DLD1 (cell line): ENCODE data around the gene UBE2L6.

Experiments
- in situ Hi-C: cut with HindIII; loops from 2 replicates; pipeline ENCODE4 v1.10.0; 2017; ENCODE audit warnings: low sequenced_read_pairs

The UBE2L6 gene

DNA sequence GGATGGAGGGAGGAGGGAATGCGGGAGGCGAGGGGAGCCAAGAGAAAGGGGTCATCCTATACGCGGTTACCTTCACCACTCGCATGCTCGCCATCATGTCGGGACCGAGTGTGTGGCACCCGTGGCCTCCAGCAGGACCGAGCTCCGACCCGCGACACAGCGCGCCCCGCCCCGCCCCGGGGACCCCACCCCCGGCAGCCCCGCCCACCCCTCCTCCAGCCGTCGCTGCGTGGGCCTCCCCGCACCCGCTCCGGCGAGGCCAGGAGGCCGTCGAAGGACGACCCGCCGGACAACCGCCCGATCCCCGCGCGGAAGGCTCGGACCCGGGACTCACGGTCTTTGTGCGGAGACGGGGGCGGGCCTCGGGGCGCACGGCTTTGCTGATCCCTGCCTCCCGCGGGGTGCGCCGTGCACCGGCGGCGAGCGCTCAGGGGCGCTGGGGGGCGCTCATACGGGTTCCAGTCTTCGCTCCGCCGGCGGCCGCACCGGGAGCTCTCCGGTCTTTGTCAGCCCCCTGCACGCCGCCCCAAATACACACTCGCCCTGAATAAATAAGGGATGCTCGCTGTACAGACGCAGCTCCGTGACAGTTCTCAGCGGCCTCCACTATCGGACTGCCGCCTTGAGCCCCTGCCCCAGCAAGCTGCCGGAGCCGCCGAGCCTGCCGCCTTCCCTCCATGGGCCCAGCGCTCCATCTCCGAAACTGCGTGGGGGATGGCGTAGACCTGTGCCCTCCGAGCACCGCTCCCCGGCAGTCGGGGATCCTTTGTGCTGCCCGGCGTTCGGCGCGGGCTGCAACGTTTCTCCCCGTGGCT lies at the start of gene UBE2L6:
TSS of gene UBE2L6 (minus strand) at position 158 of the 815 bp plus-strand sequence. CDS start at position 97, 61 bp downstream.
- in situ Hi-C loops = no loop called here

DNA sequence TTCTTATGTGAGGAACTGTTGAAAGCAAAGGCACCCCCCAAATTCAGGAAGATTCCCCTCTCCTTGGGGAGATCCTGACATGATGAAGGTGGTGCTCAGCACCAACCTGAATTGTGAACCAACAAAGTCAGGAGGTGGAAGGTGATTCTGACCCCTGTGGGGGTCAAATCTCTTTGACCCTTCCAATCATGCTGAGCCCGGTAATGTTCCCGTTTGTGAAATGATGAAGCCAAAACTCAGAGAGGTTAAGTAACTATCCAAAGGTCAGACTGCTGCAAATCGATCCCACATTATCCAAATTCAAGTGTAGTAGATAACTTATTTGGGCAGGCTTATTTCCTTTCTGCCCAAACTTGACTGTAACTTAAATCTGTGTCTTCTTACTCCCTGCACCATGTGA lies 49.1 kb upstream of the UBE2L6 start:
- in situ Hi-C loops = no loop called here

DNA sequence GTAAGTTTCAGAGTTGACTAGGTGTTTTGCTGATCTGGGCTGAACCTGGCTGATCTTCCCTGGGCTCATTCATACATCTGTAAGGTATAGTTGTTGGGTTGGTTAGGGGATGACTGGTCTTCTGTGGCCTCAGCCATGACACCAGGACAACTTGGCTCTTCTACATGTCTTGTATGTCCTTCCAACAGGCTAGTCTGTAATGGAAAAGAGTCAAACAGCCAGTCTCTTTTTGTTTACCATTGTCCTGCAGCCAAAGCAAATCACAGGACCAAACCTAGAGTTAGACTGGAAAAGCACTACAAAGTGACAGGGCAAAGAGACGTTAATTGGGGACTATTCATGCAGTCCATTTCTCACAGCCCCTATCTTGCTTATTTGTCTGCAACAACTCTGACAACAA lies 47.8 kb upstream of the UBE2L6 start:
- in situ Hi-C loops = no loop called here

DNA sequence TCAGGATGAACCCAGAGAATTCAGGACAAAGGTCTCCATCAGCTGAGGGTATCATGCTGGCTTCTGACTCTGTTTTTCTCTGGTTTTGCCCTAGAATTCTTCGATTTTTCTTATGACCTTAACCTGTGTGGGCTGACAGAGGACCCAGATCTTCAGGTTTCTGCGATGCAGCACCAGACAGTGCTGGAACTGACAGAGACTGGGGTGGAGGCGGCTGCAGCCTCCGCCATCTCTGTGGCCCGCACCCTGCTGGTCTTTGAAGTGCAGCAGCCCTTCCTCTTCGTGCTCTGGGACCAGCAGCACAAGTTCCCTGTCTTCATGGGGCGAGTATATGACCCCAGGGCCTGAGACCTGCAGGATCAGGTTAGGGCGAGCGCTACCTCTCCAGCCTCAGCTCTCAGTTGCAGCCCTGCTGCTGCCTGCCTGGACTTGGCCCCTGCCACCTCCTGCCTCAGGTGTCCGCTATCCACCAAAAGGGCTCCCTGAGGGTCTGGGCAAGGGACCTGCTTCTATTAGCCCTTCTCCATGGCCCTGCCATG lies 46.8 kb upstream of the UBE2L6 start:
- in situ Hi-C loops = no loop called here

DNA sequence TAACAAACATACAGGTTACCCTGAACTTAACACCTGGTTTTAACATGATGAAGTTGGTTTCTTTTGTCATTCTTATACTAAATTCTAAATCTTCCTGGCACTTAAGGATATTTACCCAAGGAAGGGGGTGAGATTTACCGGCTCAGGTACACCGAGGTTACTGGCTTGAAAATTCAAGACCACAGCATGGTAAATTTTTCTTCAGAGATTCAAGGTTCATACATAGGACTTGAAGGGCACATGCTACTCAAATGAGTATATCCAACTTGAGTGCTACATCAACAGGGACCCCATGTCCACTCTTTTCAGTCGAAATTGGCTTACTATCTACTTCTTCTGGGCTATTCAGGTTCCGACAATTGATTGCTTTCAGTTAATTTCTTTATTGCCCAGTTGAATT lies 42.7 kb upstream of the UBE2L6 start:
- in situ Hi-C loops = no loop called here

DNA sequence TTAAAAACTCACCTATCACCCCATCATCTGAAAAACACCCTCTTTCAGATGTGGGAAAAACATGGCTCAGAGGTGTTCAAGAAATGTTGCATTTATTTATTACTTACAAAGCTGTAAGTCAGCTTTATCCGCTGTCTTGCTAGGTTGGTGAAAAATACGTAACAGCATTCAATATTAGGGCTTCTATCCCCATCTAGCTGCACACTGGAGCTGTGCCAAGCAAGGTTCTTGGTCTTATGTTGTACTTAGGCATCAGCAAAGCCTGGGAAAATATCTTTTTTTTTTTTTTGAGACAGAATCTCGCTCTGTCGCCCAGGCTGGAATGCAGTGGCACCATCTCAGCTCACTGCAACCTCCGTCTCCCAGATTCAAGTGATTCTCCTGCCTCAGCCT lies 37.6 kb upstream of the UBE2L6 start:
- in situ Hi-C loops = no loop called here

DNA sequence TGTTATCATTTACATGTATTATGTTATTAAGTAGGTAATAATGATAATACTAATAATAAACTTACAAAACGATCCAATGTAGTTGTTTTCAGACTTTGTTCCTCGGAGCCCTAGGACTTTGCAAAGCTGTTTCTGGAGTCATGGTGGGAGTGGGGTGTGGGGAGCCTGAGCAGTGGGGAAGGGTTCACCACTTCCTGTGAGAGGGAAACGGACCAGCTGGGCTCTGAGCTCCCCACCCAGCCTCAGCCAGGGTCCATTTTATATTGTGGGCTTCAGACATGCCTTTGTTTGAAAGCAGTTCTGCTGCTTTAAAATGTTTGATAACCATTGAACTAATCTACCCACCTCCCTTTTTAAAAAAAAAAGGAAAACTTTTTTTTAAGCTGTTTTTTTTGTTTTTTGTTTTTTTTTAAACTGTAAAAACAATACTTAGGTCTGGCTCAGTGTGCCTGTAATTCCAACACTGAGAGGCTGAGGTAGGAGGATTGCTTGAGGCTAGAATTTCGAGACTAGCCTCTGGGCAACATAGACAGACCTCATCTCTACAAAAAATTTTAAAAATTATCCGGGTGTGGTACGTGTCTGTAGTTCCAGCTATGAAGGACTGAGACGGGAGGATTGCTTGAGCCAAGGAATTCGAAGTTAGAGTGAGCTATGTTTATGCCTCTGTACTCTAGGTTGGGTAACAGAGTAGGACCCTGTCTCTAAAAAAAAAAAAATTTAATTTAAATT lies 37.0 kb upstream of the UBE2L6 start:
- in situ Hi-C loops = no loop called here

DNA sequence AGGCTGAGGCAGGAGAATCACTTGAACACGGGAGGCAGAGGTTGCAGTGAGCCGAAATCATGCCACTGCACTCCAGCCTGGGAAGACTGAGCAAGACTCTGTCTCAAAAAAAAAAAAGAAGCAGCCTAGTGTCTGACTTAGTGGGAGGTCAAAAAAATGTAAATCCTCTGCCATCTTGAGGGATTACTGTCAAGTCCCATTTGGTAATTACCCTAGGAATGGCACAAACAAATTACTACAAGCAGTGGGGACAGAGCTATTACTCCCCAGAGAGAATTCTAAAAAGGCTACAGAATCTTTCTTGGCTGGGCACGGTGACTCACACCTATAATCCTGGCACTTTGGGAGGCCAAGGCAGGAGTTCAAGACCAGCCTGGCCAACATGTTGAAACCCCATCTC lies 33.8 kb upstream of the UBE2L6 start:
- in situ Hi-C loops = no loop called here

DNA sequence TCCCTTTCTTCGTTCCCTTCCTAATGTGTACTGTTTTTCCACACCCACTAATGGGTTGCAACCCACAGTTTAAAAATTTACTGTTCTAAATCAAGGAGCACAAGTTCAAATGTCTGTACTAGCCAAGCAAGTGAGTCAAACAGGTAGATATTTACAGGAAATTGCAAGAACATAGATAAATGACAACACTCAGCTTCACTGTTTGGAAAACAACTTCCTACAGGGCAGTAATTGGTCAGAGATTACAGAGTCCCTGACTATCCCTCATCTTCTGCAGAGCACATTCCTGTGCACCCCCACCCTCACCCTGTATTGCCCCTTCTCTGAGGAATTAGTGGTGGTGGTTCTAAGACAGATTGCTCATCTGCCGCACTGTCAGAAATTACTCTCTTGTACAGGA lies 31.9 kb upstream of the UBE2L6 start:
- in situ Hi-C loops = no loop called here

DNA sequence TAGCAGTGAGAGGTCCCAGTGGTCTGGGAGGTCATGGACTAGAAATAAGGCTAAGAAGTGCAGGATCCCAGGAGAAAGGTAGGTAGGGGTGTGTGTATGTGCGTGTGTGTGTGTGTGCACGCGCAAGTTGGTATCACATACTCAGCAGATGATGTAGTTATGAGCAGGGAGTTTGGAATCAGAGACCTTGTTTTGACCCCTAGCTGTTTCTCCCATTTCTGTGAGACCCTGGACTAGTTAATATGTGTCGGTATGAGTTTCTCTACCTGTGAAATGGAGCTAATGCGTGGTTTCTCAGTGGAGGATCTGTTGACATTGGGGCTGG lies 31.3 kb upstream of the UBE2L6 start:
- in situ Hi-C loops = no loop called here

DNA sequence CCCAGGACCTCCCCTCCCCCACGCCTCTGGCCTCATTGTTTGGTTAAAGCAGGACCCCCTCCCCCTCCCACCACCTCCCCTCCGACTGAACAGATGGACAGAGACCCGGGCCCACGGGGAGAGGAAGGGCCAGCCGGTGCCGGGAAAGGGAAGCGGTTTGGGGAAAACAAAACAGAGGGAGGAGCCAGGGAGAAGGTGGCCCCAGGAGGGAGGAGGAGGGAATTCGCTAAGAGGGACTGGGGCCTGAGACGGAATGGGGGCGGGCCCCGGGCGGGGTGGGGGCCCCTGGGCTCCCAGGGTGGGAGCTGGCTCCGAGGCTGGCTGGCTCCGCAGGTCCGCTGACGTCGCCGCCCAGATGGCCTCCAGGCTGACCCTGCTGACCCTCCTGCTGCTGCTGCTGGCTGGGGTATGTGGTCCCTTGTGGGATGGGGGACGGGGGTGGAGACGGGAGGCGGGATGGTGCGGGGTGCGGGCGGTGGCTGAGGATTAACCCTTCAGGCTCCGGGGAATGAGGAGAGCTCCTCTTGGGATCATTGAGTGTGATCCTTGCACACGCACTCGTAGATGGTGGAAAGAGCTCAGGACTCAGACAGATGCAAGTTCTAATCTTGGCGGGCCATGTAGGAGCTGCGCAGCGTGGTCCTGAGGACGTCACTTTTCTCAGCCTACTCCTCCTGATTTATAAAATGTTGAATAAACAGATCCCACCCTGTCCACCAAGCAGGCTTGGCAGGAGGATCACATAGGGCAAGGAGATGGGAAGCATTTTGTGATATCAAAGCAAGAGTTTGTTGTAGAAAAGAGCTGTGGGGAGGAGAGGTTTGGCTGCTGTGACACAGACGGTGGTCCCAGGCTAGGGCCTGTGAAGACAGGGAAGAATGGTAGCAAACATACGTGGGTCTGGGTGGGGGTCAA lies 30.7 kb upstream of the UBE2L6 start:
- in situ Hi-C loops = no loop called here

DNA sequence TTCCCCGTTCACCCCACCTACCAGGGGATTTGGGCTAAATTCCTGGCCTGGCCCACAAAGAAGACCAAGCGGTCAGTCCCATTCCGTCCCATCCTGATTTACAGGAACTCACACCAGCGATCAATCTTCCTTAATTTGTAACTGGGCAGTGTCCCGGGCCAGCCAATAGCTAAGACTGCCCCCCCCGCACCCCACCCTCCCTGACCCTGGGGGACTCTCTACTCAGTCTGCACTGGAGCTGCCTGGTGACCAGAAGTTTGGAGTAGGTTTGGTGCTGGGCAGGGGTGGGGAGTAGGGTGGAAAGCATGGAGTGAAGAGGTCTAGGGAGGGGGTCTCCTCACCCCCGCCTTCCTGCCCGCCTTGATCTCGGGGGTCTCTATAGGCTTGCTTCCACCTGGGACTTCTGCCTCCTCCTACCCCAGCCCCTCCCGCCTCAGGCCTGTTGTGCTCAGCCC lies 30.0 kb upstream of the UBE2L6 start, which contains the start of gene SERPING1:
TSS of gene SERPING1 (plus strand) at position 225 of the 455 bp plus-strand sequence. CDS start 586 bp downstream, outside the sequence.
- in situ Hi-C loops = no loop called here

DNA sequence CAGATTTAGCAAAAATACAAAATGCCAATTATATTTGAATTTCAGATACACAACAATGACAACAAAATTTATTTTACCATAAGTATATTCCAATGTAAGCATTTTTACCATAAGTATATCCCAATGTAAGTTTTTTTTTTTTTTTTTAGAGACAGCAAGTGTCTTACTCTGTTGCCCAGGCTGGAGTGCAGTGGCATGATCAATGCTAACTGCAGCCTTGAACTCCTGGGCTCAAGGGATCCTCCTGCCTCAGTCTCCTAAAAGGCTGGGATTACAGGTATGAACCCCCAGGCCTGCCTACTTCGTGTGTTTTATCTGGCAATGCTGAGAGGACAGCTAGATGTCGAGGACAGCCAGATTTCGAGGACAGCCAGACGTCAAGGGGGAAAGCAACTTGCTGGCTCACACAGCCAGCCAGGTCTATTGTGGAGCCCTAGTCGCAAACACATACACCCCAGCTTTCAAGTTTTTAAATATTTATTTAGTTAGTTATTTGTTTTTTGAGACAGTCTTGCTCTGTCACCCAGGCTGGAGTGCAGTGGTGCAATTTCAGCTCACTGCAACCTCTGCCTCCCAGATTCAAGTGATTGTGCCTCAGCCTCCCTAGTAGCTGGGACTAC lies 28.9 kb upstream of the UBE2L6 start:
- in situ Hi-C loops = no loop called here

DNA sequence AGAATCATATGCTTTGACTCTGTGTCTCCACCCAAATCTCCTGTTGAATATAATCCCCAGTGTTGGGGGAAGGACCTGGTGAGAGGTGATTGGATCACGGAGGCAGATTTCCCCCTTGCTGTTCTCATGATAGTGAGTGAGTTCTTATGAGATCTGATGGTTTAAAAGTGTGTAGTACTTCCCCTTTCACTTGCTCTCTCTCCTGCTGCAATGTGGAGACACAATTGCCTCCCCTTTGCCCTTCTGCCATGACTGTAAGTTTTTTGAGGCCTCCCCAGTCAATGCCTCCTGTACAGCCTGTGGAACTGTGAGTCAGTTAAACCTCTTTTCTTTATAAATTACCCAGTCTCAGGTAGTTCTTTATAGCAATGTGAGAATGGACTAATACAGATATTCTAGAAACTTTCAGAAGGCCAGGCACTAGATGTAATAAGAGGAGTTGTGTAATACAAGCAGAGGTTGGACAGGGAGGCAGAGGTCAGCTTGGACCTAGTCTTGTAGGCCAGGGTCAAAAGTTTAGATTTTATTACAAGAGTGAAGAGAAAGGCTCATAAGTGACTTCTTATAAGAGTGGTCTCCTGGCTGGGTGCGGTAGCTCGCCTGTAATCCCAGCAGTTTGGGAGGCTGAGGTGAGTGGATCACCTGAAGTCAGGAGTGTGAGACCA lies 20.7 kb upstream of the UBE2L6 start:
- in situ Hi-C loops = no loop called here

DNA sequence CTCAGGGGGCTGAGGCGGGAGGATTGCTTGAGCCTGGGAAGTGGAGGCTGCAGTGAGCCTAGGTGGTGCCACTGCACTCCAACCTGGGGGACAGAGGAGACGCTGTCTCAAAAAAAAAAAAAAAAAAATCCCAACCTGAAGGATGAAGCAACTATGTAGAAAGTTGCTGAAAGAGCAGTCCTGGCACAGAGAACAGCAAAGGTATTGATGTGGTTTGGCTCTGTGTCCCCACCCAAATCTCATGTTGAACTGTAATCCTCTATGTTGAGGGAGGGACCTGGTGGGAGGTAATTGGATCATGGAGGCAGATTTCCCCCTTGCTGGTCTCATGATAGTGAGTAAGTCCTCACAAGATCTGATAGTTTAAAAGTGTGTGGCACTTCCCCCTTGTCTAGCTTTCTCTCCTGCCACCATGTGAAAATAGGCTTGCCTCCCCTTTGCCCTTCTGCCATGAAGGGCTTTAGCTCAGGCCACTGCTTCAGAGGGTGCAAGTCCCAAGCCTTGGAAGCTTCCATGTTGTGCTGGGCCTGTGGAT lies 19.3 kb upstream of the UBE2L6 start:
- in situ Hi-C loops = no loop called here

DNA sequence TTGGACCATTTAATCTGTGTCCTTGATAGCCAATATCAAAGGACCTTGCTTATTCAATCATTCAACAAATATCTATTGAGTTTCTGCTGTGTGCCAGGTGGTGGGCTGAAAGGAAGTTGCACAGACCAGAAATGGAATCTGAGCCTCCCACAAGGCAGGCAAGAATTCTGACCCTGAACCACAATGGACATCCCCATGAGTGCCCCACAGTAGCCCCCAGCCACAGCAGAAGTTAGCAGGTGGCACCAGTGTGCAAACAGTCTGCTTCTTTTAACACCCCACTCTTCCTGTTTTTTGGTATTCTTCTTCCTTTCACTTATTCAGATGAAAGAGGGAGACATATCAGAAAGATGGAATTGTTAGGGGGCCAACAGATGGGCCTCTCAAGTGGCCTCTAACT lies 17.8 kb upstream of the UBE2L6 start:
- in situ Hi-C loops = no loop called here

DNA sequence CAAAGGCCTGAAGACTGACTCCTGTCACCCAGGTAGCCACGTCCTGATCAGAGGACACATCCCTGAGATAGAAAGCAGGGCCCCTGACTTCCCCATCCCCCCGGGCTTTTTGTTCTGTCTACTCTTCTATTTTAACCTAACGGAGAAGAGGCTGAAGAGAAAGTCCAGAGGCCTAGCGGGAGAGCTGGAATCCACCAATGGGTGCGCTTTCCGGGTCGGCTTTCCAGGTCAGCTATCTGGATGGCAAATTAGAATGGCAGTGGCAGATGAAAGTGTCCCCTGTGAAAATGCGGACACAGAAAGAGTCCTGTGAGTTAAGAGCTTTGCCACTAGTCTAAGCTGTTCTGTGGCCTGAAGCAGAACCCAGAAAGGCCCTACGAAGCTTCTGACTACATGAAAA lies 16.9 kb upstream of the UBE2L6 start:
- in situ Hi-C loops = no loop called here

DNA sequence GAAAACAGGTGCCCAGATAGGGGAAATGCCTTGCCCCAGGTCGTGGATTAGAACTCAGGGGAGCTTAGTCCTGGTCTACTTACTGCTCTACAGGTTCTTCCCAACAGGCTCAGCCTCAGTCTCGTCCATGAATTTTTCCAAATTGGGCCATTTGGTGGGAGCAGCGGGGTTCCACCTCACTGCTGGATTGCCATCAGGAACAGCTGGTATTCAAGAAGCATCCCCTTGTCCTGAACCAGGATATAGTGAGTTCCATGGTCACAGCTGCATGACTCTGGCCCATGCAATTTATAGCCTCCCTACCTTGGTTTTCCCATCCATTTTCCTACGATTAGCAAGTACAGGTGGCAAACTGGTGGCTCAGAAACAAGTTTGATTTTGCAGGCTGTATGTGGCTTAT lies 6.6 kb upstream of the UBE2L6 start:
- in situ Hi-C loops = no loop called here

DNA sequence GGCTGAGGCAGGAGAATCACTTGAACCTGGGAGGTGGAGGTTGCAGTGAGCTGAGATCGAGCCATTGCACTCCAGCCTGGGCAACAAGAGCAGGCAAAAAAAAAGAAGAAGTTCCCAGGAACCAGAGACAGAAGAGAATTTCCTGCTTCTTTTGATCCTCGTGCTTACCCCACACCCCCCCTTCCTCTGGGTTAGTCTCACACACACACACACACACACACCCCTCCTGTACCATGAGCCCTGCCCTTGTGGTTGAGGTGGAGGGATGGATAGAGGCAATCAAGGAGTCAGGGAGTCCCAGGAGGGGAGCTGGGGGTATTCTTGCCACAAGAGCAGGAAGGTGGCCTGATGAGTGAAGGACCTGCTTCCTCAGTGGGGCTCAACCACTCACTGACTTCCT lies 4.1 kb upstream of the UBE2L6 start:
- in situ Hi-C loops = no loop called here

DNA sequence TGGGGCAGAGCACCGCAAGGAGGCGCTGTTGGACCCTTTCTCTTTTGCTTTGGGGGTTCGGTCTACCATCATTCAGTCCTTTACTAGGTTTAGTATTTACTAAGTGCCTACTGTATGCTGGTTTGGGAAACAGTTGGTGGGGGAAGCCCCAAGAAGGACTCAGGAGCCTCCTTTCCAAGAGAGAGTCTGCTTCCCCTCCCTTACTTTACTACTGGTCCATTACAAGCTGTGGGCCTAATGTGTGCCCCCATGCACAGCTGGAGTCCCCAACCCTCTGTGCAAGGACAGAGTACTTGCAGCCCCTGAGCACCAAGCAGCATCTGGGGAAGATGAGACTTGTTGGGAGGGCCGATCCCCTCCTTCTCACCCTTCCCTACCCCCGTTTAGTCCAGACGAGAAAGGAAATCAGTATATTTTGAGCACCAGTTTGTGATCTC lies 876 bp upstream of the UBE2L6 start:
- in situ Hi-C loops = no loop called here
